Panc1 (cell line): ENCODE data around the gene FANCD2OS. TPM values are rescaled to one million over a fixed set of nuclear protein-coding genes. Genes with fewer than 3 reads are reported as not detected.

Experiments used
- ATAC-seq: fragments of 200-7000 bp; cut with Tn5 transposase; 2 replicates; pipeline ENCODE4 v1.9.1; 2020; ENCODE audit warnings: mild to moderate bottlenecking, moderate library complexity
- BruUV-seq: library from RNA; stranded (reverse); fragments of 400-500 nt; replicated peaks from 2 replicates; lab custom pipeline; 2021; lab: Mats Ljungman, UMichigan
- CTCF ChIA-PET: fragments of 300-600 bp; sonication (Branson Sonifier 250); formaldehyde crosslinking; loops from one replicate; lab custom pipeline; 2022; ENCODE audit warnings: antibody characterized with exemption; lab: Charles Lee
- POLR2A ChIA-PET: fragments of 300-600 bp; sonication (Branson Sonifier 250); formaldehyde crosslinking; loops from one replicate; lab custom pipeline; 2022; ENCODE audit warnings: antibody characterized with exemption; lab: Charles Lee
- DNase-seq: peaks from one replicate; pipeline ENCODE4 v3.0.0-alpha.2; 2010; ENCODE audit warnings: low read depth, low spot score
- H3K27ac ChIP-seq: 2 replicates; pipeline ENCODE4 v1.5.1; 2011; ENCODE audit warnings: mild to moderate bottlenecking, low read length, inconsistent platforms
- H3K27me3 ChIP-seq: fragments of 200-500 bp; sonication (Bioruptor generic); 2 replicates; pipeline ENCODE4 v1.6.0; 2014; ENCODE audit warnings: low read length, inconsistent platforms; ENCODE audit not compliant: control insufficient read depth, insufficient read depth
- H3K36me3 ChIP-seq: fragments of 200-500 bp; sonication (Bioruptor generic); 2 replicates; pipeline ENCODE4 v1.5.1; 2014; ENCODE audit warnings: inconsistent platforms, mild to moderate bottlenecking, low read length, moderate library complexity; ENCODE audit not compliant: control insufficient read depth, insufficient read depth
- H3K4me1 ChIP-seq: 2 replicates; pipeline ENCODE4 v1.5.1; 2011; ENCODE audit warnings: inconsistent platforms, mild to moderate bottlenecking, low read length, moderate library complexity; ENCODE audit not compliant: control insufficient read depth, insufficient read depth
- H3K4me3 ChIP-seq, 2 experiments: 2 replicates each; pipeline ENCODE4 v1.5.1; 2011 to 2012; ENCODE audit warnings: low read depth in 2 of 2, low read length in 2 of 2, mild to moderate bottlenecking in 2 of 2, inconsistent platforms in 1 of 2, moderate library complexity in 1 of 2
- H3K9me3 ChIP-seq: fragments of 200-500 bp; sonication (Bioruptor generic); 2 replicates; pipeline ENCODE4 v1.5.1; 2014; ENCODE audit warnings: low read depth, mild to moderate bottlenecking, inconsistent platforms, low read length, moderate library complexity; ENCODE audit not compliant: control insufficient read depth, insufficient read depth
- CTCF ChIP-seq: fragments of 450-650 bp; IDR thresholded peaks from 2 replicates; pipeline ENCODE4 v1.5.1; 2017; ENCODE audit warnings: mild to moderate bottlenecking
- POLR2AphosphoS5 ChIP-seq: IDR thresholded peaks from 2 replicates; pipeline ENCODE4 v1.6.1; 2012; ENCODE audit warnings: mild to moderate bottlenecking, low read depth, low read length, moderate library complexity
- REST ChIP-seq, 2 experiments: IDR thresholded peaks; 2 replicates each; pipeline ENCODE4 v1.6.1; 2011 to 2012; ENCODE audit warnings: low read depth in 2 of 2, control low read depth in 1 of 2, low read length in 1 of 2, mild to moderate bottlenecking in 1 of 2, moderate library complexity in 1 of 2; ENCODE audit not compliant: insufficient read depth in 1 of 2
- SIN3A ChIP-seq: IDR thresholded peaks from 2 replicates; pipeline ENCODE4 v1.6.1; 2012; ENCODE audit warnings: low read depth, mild to moderate bottlenecking, low read length, moderate library complexity, borderline replicate concordance; ENCODE audit not compliant: insufficient read depth
- TCF7L2 ChIP-seq: IDR thresholded peaks from 2 replicates; pipeline ENCODE4 v1.6.1; 2011; ENCODE audit warnings: mild to moderate bottlenecking, low read depth, low read length, inconsistent platforms
- in situ Hi-C: cut with HindIII; loops from 2 replicates; pipeline ENCODE4 v1.10.0; 2016; ENCODE audit warnings: low sequenced_read_pairs, low pct_unique_long_range_greater_than_20kb
- intact Hi-C: fragments of 100-400 bp; cut with micrococcal nuclease; formaldehyde crosslinking; loops from one replicate; pipeline ENCODE4 v1.10.0; 2022; ENCODE audit not compliant: unreplicated experiment
- total RNA-seq: library from RNA; stranded (reverse); gene quantifications from one replicate; pipeline ENCODE4 v1.2.1, GENCODE V29; 2021; ENCODE audit not compliant: unreplicated experiment

FANCD2OS gene
- total RNA-seq, 1 experiment from 2014 or later, result not detected

- Histone ChIP-seq H3K27ac (no peak overlapping the region), H3K4me1 (no peaks in the 10 kb centered on the region), H3K36me3 (no peaks in the 10 kb centered on the region; the same call in 1 of the 2 replicates), H3K27me3 (no peaks in the 10 kb centered on the region), H3K9me3 (no peaks in the 10 kb centered on the region), H3K4me3 (no peak overlapping the region)
- POLR2A ChIA-PET, result interaction anchor here (0.5 kb wide), 1 partner anchor 271 kb away, joined by 5 read pairs; no protein-coding TSS in a partner anchor
- DNase-seq (no peak), ATAC-seq (no peak)
- TF ChIP-seq POLR2AphosphoS5, result no peak
- no peak for TF ChIP-seq SIN3A
- no peak for TF ChIP-seq TCF7L2
- no peak for TF ChIP-seq REST (IDR thresholded peaks at IDR 0.05; ENCODE audit: insufficient read depth in 1 of 2, low read depth in 2 of 2, low read length in 1 of 2)
- TF ChIP-seq CTCF, result no peak
- no TSS peak for BruUV-seq
- in situ Hi-C loops, result no loop called here
- CTCF ChIA-PET, result no interaction called here
- intact Hi-C loops, result no loop called here
These were observed 22.3 kb downstream of the FANCD2OS start for GRCh38 chr3:10085738-10086137.

GRCh38 chr3:10081871-10082270 is 26.2 kb downstream of the FANCD2OS start:
- in situ Hi-C loops, result no loop called here
- Histone ChIP-seq H3K36me3 (no peaks in the 10 kb centered on the region; the same call in 1 of the 2 replicates), H3K9me3 (no peaks in the 10 kb centered on the region), H3K27ac (no peak overlapping the region), H3K27me3 (no peaks in the 10 kb centered on the region), H3K4me3 (no peak overlapping the region), H3K4me1 (no peaks in the 10 kb centered on the region)
- ATAC-seq (no peak), DNase-seq (no peak)
- no TSS peak for BruUV-seq
- ChIA-PET POLR2A (interaction anchor here (0.6 kb wide), 2 partner anchors 41 to 61 kb away, joined by 5 to 6 read pairs; no protein-coding TSS in a partner anchor), CTCF (no interaction called here)
- intact Hi-C loops, result no loop called here
- TF ChIP-seq TCF7L2, result no peak
- no peak for TF ChIP-seq POLR2AphosphoS5
- no peak for TF ChIP-seq REST (IDR thresholded peaks at IDR 0.05; ENCODE audit: insufficient read depth in 1 of 2, low read depth in 2 of 2, low read length in 1 of 2)
- TF ChIP-seq SIN3A, result no peak
- no peak for TF ChIP-seq CTCF
